ENCODE results near the gene KCNG3. TPM values are rescaled to one million over a fixed set of nuclear protein-coding genes. Genes with fewer than 3 reads are reported as not detected.

The KCNG3 gene
- total RNA-seq, 1 donor from 2014 or later: 0.31 TPM

- Mint-ChIP-seq H3K27me3 (no peaks in the 10 kb centered on the region), H3K4me1 (ENCODE audit: low read depth) (no peaks in the 10 kb centered on the region), H3K4me3 (ENCODE audit: low read depth) (no peak overlapping the region), H3K36me3 (ENCODE audit: insufficient read depth) (no peaks in the 10 kb centered on the region), H3K9me3 (ENCODE audit: low read depth) (no peaks in the 10 kb centered on the region), H3K27ac (no peak overlapping the region)
- DNase-seq (ENCODE audit: low spot score, unreplicated experiment): no peak
- no peak for TF ChIP-seq CTCF (IDR thresholded peaks at IDR 0.05; ENCODE audit: unreplicated experiment)
These were observed 13.4 kb downstream of the KCNG3 start for GRCh38 chr2:42480402-42480801.

- no peak for DNase-seq (ENCODE audit: low spot score, unreplicated experiment)
- no peak for TF ChIP-seq CTCF (IDR thresholded peaks at IDR 0.05; ENCODE audit: unreplicated experiment)
- no peak overlapping the region for H3K27ac Mint-ChIP-seq
- H3K9me3 Mint-ChIP-seq (ENCODE audit: low read depth): no peaks in the 10 kb centered on the region
- H3K36me3 Mint-ChIP-seq (ENCODE audit: insufficient read depth): no peaks in the 10 kb centered on the region
- H3K27me3 Mint-ChIP-seq: no peaks in the 10 kb centered on the region
- no peaks in the 10 kb centered on the region for H3K4me1 Mint-ChIP-seq (ENCODE audit: low read depth)
- H3K4me3 Mint-ChIP-seq (ENCODE audit: low read depth): no peak overlapping the region
These were observed 18.9 kb downstream of the KCNG3 start for GRCh38 chr2:42474765-42475454.

GRCh38 chr2:42470706-42471105 lies 23.1 kb downstream of the KCNG3 start:
- H3K27ac Mint-ChIP-seq: no peak overlapping the region

GRCh38 chr2:42464631-42465030 lies 29.2 kb downstream of the KCNG3 start:
- Mint-ChIP-seq H3K4me1 (ENCODE audit: low read depth) (peaks cover 3% of the 10 kb centered on the region), H3K4me3 (ENCODE audit: low read depth) (no peak overlapping the region), H3K27ac (no peak overlapping the region), H3K9me3 (ENCODE audit: low read depth) (no peaks in the 10 kb centered on the region), H3K27me3 (no peaks in the 10 kb centered on the region), H3K36me3 (ENCODE audit: insufficient read depth) (no peaks in the 10 kb centered on the region)
- no peak for DNase-seq (ENCODE audit: low spot score, unreplicated experiment)
- TF ChIP-seq CTCF (IDR thresholded peaks at IDR 0.05; ENCODE audit: unreplicated experiment): no peak

More at GRCh38 chr2:42470706-42471105, 23.1 kb downstream of the KCNG3 start:
- Mint-ChIP-seq H3K36me3 (ENCODE audit: insufficient read depth) (no peaks in the 10 kb centered on the region), H3K9me3 (ENCODE audit: low read depth) (no peaks in the 10 kb centered on the region), H3K4me1 (ENCODE audit: low read depth) (no peaks in the 10 kb centered on the region), H3K27me3 (no peaks in the 10 kb centered on the region), H3K4me3 (ENCODE audit: low read depth) (no peak overlapping the region)
- no peak for TF ChIP-seq CTCF (IDR thresholded peaks at IDR 0.05; ENCODE audit: unreplicated experiment)
- DNase-seq (ENCODE audit: low spot score, unreplicated experiment): no peak

GRCh38 chr2:42463570-42463969 lies 30.2 kb downstream of the KCNG3 start:
- H3K27me3 Mint-ChIP-seq: no peaks in the 10 kb centered on the region
- no peaks in the 10 kb centered on the region for H3K36me3 Mint-ChIP-seq (ENCODE audit: insufficient read depth)
- H3K9me3 Mint-ChIP-seq (ENCODE audit: low read depth): no peaks in the 10 kb centered on the region
- DNase-seq (ENCODE audit: low spot score, unreplicated experiment): no peak
- H3K27ac Mint-ChIP-seq: no peak overlapping the region
- H3K4me1 Mint-ChIP-seq (ENCODE audit: low read depth): peaks cover 3% of the 10 kb centered on the region
- no peak for TF ChIP-seq CTCF (IDR thresholded peaks at IDR 0.05; ENCODE audit: unreplicated experiment)
- H3K4me3 Mint-ChIP-seq (ENCODE audit: low read depth): no peak overlapping the region
